HG02623 (cell line): ENCODE results near the gene TMEM14A.
"Not testable (repeated sequence)": the region's sequence is repeated elsewhere in the genome, so short reads cannot be mapped to it uniquely, and the experiment has no call there.

Experiments
- ATAC-seq: cut with Tn5 transposase; IDR thresholded peaks from one replicate; pipeline ENCODE4 v1.9.1; 2021; ENCODE audit warnings: moderate library complexity; ENCODE audit not compliant: unreplicated experiment

Gene TMEM14A

DNA sequence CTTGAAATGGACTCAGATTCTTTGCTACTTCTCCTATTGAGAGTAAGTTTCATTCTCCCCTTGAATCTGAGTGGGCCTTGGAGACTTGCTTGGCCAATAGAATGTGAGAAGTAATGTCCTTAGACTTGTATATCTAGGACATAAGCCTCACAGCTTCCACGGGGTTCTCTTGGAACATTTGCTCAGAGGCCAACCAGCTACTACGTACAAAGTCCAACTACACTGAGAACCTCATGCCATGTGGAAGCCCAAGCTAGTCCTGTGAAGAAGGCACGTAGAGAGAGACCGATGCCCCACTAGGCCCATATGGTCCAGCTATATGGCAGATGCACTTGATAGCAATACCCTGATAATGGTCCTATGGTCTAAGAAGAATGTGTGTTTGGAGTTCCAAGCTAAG lies 22.9 kb downstream of the TMEM14A start:
- ATAC-seq = no peak

DNA sequence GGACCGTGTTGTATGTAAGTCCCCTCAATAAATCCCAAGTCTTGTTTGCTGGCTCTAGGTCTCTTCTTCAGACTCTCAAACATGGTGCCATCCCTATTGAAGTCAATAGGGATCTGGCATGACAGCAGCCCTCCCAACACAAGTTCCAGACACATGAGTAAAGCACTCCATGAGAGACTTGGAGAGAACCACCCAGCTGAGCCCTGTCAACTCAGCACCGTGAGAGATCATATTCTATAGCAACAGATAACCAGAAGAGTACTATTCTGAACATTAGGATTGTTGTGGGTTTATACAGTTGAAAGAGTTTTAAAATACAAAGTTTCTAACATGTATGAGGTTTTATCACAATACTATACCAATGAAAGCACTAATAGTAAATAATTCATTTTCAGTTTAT lies 23.5 kb downstream of the TMEM14A start:
- no peak for ATAC-seq

DNA sequence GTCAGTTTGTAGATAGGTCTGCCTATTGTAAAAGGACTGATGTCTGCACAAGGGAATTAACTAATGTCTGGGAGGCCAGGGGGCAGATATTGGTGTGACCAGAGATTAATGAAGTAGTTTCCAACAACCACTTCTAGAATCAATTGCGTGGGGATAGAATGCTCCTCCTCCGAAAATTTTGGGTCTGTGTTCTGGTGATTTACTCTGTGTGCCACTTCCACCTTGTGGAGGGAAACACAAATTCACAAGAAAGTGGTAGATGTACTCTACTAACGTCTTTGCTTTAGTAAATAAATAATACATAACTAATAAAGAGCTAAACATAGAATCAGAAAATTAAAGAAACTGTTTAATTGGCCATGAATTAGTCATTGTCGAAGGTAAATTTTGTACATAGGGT lies 25.5 kb downstream of the TMEM14A start:
- no peak for ATAC-seq

DNA sequence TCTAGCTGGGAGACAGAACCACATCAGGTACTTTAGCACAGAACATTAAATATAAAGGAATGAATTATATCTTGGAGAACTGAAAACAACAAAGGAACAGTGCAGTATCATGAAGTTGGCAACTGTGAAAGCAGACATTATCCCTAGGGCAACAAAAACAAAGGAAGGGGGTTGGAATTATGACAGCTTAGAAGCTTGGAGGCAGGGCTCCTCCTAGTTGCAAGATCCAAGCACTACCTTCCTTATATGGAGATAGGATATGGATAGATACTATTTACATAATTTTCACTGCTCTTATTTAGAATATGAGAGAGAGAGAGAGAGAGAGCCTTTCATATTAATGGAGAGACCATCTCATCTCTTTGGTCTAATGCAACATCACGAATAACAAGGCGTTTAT lies 27.0 kb downstream of the TMEM14A start:
- ATAC-seq = no peak

DNA sequence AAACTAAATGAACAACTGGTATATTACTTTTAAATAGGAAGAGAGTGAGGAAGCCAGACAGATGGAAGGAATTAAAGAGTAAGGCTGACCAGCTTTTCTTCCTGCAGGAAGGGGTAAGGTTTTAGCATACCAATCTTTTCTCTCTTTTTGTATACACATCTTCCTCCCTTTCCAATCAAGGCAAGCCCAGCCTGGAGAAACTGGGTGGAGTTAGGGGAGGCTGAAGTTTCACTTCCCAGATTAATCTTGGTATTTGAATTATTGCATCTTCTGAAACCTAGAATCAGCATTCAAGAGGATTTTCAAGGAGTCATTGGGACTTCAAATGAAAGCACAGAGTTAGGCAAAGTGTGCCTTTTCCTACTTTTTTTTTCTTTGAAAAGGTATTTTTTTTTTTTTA lies 33.1 kb downstream of the TMEM14A start:
- ATAC-seq = no peak

DNA sequence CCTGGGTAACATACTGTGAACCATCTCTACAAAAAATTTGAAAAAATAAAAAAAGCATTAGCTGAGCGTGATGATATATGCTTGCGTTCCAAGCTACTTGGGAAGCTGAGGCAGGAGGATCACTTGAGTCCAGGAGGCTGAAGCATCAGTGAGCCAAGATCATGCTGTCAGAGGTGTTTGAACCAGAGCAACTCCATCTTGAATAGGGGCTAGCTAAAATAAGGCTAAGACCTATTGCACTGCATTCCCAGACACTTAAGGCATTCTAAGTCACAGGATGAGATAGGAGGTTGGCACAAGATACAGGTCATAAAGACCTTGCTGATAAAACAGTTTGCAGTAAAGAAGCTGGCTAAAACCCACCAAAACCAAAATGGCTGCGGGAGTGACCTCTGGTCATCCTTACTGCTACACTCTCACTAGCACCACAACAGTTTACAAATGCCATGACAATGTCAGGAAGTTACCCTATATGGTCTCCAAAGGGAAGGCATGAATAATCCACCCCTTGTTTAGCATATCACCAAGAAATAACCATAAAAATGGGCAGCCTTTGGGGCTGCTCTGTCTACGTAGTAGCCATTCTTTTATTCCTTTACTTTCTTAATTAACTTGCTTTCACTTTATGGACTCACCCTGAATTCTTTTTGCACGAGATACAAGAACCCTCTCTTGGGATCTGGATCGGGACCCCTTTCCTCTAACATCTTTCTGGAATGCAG lies 34.0 kb downstream of the TMEM14A start:
- ATAC-seq = not testable (repeated sequence)

DNA sequence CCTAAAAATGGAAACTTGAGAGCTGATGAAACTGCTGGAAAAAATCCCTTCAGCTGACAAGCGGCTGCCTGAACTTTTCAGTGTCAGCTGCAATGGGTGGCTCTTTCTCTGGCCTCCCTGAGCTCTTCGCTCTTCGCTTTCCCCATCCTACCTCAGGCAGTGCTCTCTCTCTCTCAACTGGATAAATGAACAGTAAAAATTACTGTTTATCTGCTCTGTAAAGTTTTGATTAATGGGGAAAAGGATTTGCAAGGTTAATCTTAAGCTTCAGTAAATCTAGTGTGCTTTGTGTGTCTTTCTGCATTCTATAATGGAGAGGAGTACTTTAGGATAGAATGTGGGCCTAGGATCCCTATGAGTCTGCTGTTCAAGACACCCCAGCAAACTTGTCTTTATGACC lies 35.1 kb downstream of the TMEM14A start:
- ATAC-seq = no peak

DNA sequence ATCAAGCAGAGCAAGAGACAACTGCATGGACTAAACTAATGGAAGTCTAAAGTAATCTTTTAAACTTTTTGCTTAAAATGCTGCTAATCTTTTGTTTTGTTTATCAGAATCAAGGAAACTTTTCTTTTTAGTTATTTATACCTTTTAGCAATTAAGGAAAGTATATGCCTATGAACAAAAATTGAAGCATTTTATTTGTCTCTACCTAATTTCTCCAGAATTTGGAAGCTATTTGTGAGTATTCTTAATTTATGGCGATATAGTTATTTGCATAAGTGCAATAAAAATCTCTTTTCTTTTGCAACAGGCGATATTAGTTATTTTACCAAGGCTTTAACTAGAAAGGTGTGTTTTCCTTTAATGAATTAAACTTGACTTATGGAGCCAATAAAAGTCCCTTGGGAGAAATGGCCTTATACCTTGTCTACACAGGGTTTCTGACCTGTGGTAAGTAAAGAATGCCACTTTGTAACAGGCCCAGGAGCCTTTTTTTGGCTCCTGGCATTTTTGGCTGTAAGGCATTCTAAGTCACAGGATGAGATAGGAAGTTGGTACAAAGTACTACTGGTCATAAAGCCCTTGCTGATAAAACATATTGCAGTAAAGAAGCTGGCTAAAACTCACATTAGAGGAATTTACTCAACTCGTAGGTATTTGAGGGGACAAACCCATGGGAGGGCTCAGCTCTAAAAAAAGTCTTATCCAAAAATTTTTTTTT lies 37.2 kb downstream of the TMEM14A start:
- ATAC-seq = no peak

DNA sequence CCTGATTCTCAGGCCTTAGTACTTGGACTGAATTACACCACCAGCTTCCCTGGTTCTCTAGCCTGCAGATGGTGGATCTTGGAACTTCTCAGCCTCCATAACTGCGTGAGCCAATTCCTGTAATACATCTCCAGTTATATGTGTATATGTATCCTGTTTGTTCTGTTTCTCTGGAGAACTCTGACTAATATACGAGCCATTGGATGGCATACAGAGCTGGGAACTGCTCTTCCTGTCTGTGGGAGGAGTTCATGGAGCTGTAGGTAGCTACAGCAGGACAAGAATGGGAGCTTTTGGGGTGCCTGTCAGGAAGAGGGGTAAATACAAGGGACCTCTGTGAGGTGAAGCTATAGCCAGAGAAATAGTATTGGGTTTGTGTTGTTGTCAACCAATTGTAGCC lies 41.2 kb downstream of the TMEM14A start:
- ATAC-seq = no peak

DNA sequence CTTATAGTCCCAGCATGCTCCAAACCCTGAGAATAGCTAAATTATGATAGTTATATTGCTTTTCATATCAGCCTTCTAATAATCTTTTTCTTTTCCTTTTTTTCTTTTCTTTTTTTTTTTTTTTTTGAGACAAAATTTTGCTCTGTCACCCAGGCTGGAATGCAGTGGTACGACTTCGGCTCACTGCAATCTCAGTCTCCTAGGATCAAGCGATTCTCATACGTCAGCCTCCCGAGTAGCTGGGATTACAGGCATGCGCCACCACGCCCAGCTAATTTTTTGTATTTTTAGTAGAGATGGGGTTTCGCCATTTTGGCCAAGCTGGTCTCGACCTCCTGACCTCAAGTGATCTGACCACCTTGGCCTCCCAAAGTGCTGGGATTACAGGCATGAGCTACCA lies 43.8 kb downstream of the TMEM14A start:
- not testable (repeated sequence) for ATAC-seq

DNA sequence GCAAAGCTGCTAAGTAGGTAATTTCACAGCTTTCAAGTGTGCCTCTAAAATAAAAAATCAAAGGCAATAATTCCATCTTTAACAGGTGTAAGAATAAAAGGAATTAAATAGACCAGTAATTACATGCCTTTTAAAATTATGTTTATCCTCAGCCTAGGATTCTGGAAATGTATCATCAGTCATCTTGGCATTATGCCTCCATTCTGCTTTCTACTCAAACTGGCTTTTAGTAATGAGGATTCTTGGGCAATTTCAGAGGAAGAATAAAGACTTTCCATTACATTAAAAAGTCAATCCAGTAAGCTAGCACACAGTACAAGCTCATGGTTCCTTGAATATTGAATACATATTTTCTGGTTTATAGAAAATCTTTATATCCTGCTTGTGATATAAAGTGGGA lies 47.6 kb downstream of the TMEM14A start:
- ATAC-seq = no peak

DNA sequence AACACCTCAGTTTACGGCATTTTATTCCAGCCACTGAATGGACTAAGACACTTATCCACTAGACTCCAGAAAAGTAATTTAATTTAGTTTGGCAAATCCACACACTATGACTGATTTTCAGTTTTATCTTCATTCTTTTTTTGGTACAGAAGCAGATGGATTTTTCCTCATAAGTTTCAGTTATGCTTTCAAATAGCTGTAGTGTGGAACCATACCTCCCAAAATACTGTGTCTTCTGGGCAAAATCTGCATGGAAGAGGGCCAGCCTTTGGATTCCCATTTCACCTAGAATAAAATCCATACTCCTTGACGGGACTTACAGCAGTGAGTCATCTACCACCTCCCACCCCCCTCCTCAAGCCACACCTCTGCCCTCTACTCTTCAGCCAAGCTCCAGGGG lies 49.4 kb downstream of the TMEM14A start:
- no peak for ATAC-seq

DNA sequence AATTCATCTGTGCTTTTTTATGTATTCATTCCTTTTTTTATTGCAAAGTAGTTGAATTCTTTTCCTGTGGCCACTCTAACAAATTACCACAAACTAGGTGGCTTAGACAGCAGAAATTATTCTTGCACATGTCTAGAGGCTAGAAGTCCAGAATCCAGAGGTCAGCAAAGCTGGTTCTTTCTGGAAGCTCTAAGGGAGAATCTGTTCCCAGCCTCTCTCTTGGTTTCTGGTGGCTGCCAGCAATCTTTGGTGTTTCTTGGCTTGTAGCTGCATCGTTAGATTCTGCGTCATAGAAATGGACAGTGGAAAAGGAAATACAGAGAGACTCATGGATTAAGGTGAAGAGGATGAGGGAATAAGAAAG lies 53.1 kb downstream of the TMEM14A start:
- ATAC-seq = no peak

DNA sequence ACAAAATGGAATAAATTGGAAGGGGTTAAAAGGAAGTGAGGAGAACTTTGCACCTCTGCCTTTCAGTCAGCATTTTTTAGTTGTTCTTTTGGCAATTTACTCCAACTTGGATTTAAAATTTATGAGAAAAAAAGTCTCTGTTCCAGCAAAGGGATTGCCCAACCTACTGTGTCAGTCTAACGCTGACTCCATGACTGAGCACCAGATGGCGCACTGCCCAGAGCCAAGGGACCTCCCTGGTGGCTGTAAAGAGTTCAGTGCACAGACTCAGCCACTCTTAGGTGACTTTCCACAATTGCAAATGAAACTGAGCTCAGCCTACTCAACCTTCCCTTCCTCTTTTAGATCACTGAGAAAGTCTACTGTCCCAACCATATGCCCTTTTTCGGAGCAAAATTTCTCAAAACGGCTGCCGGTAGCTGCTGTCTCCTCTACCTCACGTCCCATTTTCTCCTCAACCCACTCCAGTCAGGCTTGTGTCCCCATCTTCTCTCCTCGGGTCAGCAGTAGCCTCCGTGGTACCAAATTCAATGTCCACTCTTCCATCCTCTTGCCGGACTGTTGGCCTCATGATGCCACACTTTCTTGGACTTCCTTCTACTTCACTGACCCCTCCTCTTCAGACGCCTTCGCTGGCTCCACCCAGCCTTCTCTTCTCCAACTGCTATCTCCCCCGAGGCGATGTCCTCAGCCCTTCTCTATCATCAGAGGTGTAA lies 53.7 kb downstream of the TMEM14A start:
- ATAC-seq = peak; percentile 99

DNA sequence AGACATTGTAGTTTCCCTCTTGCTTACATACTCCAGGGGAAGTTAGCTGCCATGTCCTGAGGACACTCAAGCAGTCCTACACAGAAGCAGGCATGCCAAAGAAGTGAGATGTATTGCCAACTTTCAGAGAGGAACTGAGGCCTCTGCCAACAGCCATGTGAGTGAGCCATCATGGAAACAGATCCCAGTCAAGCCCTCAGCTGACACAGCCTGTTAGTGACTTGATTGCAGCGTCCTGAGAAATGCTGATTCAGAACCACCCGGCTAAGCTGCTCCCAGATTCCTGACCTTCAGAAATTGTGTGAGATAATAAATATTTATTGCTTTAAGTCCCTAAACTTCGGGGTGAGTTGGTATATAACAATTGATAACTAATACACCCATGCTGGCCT lies 54.2 kb downstream of the TMEM14A start:
- no peak for ATAC-seq

DNA sequence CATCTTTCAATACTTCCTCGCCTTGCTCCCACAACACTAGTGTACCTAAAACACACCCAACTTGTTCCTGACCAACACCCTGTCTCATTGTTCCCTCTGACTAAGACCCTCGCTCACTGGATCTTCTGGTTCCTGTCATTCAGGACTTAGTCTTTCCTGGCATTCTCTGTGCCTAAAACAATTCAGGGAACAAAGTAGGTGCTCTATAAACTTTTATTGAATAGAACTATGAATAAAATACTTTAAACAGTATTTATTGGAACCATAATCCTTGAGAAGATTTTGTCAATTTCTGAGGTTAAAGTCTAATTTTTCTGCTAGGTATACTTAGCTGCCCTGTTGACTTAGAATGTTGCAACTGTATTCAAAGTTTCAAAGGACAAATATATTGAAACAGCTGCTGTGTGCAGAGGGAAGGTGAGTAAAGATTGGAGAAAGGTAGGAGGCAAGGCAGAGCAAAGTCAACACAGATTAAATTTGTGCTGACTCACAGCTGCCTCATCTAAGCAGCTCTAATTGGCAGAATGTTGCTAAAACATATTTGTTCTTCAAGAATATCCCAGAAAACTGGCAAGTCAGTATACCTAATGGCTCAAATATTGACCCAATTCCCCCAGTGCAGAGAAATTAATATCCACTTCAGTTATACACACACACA lies 54.8 kb downstream of the TMEM14A start:
- ATAC-seq = no peak

DNA sequence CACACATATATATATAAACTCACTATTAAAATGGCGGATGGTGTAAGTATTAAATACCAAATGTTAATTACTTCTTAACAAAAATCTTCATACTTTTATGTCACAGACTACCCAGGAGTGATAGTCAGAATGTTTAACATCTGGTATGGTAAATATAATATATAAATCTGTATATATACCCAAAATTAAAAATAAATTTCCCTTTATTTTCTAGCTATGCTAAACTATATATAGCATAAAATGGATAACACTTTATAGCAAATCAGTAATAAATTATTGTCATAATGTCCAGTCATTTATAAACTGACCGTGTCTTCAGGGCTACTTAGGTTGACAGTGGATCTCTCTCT lies 55.3 kb downstream of the TMEM14A start:
- no peak for ATAC-seq

DNA sequence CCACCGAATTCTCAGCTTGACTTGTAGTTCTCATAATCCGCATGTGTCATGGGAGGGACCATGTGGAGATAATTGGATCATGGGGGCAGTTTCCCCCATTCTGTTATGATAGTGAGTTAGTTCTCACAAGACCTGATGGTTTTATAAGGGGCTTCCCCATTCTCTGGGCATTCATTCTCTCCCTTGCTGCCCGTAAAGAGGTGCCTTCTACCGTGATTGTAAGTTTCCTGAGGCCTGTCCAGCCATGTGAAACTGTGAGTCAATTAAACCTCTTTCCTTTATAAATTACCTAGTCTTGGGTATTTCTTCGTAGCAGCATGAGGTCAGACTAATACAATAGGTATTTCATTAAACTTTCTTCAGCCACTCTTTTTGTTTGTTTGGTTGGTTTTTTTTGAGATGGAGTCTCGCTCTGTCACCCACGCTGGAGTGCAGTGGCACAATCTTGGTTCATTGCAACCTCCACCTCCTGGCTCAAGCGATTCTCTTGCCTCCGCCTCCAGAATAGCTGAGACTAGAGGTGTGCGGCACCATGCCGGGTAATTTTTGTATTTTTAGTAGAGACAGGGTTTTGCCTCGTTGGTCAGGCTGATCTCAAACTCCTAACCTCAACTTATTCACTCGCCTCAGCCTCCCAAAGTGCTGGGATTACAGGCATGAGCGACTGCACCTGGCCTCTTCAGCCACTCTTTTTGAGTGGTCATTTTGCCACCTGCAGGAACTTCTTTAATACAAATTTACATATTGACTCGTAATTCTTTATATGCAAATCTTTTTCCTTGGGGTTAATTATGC lies 56.0 kb downstream of the TMEM14A start:
- no peak for ATAC-seq

DNA sequence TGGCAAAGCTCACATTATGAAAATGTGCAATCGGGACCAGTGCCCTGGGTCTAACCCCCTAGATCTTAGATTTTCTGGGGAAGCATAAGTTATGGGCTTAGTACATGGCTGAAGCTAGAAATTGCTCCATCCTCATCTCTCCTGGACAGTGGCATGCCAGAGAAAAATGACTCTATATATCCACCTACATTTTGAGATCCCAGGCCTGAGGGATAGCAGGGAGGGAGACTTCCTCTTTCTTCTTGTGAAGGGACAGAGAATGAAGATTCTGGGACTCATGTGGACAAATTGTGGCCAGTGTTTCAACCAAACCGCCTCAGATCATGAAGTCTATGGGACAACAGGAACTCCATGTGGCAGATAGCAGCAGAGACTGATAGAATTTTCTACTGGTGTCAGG lies 57.0 kb downstream of the TMEM14A start:
- ATAC-seq = no peak

DNA sequence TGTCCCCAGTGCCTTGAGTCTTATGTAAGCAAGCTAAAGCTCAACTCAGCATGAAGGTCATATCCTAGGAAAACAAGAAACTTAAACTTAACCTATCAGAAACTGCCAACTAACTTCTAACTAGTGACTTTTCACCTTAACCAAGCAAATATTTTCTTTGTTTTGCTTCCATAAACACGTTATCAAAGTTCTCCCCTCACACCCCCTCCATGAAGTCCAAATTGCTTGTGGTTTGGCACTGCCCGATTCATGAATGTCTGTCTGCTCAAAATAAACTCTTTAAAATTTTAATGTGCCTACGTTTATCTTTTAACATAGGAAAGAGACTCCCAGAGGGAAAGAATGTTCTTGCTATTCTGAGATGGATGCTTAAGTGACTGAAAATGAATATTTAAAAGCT lies 57.5 kb downstream of the TMEM14A start:
- no peak for ATAC-seq

DNA sequence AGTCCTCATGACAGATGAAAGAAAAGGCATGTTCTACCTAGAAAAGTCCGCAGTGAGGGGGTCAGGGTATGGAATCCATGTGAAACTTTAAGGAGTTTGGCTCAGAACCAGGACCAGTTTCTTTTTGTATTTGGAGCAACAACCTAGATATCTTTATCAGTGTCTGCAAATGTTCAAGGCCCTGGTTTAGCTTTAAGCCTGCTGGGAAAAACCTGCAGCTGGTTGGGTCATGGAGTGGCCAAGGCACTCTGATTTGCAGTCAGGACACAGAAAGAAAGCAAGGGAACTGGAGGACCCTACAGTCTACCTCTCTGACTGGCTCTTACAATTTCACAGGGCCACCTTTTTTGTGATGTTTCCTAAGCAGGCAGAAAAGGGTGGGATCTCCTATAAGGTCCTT lies 58.7 kb downstream of the TMEM14A start:
- no peak for ATAC-seq
